SU-DHL-6 (cell line): ENCODE measurements around the gene BAIAP2L1.

Experiments
- CTCF ChIP-seq: fragments of 200-600 bp; sonication (generic); IDR thresholded peaks from one replicate; pipeline ENCODE4 v1.5.1; 2017; ENCODE audit warnings: antibody characterized with exemption, mild to moderate bottlenecking, low read length, moderate library complexity; ENCODE audit not compliant: insufficient read depth, poor library complexity, severe bottlenecking
- EZH2phosphoT487 ChIP-seq: fragments of 200-600 bp; sonication (generic), shearing (Covaris generic); conservative IDR thresholded peaks from 2 replicates; pipeline ENCODE4 v1.6.1; 2018; ENCODE audit warnings: mild to moderate bottlenecking, antibody characterized with exemption, low read length, moderate library complexity, mixed read lengths

GRCh38 chr7:98359395-98359794 lies 41.5 kb downstream of the BAIAP2L1 start:
- TF ChIP-seq CTCF (no peak), EZH2phosphoT487 (no peak)
